Activated CD4-positive, alpha-beta T cell treated with anti-CD3 and anti-CD28 coated beads for 4 hours (primary cell): Measurements from ENCODE around the gene RAF1.

Source experiments
- DNase-seq, 2 donors: peaks; one replicate each; pipeline ENCODE4 v3.0.0-alpha.2; 2020

The RAF1 gene

GRCh38 chr3:12590096-12590495 lies 73.8 kb downstream of the RAF1 start:
- DNase-seq, result no peak

- DNase-seq, result no peak
Observed at GRCh38 chr3:12588039-12589009, 75.6 kb downstream of the RAF1 start.

GRCh38 chr3:12586403-12586802 lies 77.5 kb downstream of the RAF1 start:
- DNase-seq, result no peak

GRCh38 chr3:12585970-12586369 lies 77.9 kb downstream of the RAF1 start:
- no peak for DNase-seq

GRCh38 chr3:12585181-12585580 lies 78.7 kb downstream of the RAF1 start:
- no peak for DNase-seq

- DNase-seq, result no peak
Observed at GRCh38 chr3:12584083-12584482, 79.8 kb downstream of the RAF1 start.

GRCh38 chr3:12583280-12583679 lies 80.6 kb downstream of the RAF1 start:
- no peak for DNase-seq

- no peak for DNase-seq
Observed at GRCh38 chr3:12582730-12583129, 81.2 kb downstream of the RAF1 start.

GRCh38 chr3:12579905-12580304 lies 84.0 kb downstream of the RAF1 start:
- no peak for DNase-seq

GRCh38 chr3:12579456-12579855 lies 84.5 kb downstream of the RAF1 start:
- no peak for DNase-seq

- DNase-seq, result no peak
Observed at GRCh38 chr3:12578742-12579141, 85.2 kb downstream of the RAF1 start.

GRCh38 chr3:12577379-12577778 lies 86.5 kb downstream of the RAF1 start:
- no peak for DNase-seq

GRCh38 chr3:12574661-12575060 lies 89.3 kb downstream of the RAF1 start:
- DNase-seq, result no peak

GRCh38 chr3:12574131-12574530 lies 89.8 kb downstream of the RAF1 start:
- no peak for DNase-seq

GRCh38 chr3:12571986-12572385 lies 91.9 kb downstream of the RAF1 start:
- no peak for DNase-seq

- no peak for DNase-seq
Observed at GRCh38 chr3:12569836-12570235, 94.1 kb downstream of the RAF1 start.

- no peak for DNase-seq
Observed at GRCh38 chr3:12568747-12569146, 95.2 kb downstream of the RAF1 start.

GRCh38 chr3:12566976-12567375 lies 96.9 kb downstream of the RAF1 start:
- DNase-seq, result no peak

- no peak for DNase-seq
Observed at GRCh38 chr3:12562451-12562850, 101.5 kb downstream of the RAF1 start.

- DNase-seq, result no peak
Observed at GRCh38 chr3:12561397-12561796, 102.5 kb downstream of the RAF1 start.

- DNase-seq, result no peak
Observed at GRCh38 chr3:12560505-12561190, 103.3 kb downstream of the RAF1 start.

GRCh38 chr3:12559520-12559919 lies 104.4 kb downstream of the RAF1 start:
- no peak for DNase-seq

GRCh38 chr3:12558706-12559105 lies 105.2 kb downstream of the RAF1 start:
- no peak for DNase-seq

GRCh38 chr3:12557473-12558100 lies 106.3 kb downstream of the RAF1 start:
- DNase-seq, result no peak
